Neural progenitor cell (in vitro differentiated cells): ENCODE results near the gene FRAS1. TPM values are rescaled to one million over a fixed set of nuclear protein-coding genes. Genes with fewer than 3 reads are reported as not detected.

ENCODE experiments used
- DNase-seq: peaks from one replicate; pipeline ENCODE4 v3.0.0-alpha.2; 2016; ENCODE audit warnings: low spot score
- H2AFZ ChIP-seq: fragments of 200-600 bp; sonication (generic); replicated peaks from 2 replicates; pipeline ENCODE4 v1.6.1; 2016; ENCODE audit warnings: antibody characterized with exemption
- H3F3A ChIP-seq: fragments of 200-600 bp; sonication (generic); 2 replicates; pipeline ENCODE4 v1.6.1; 2016; ENCODE audit warnings: antibody characterized with exemption, low read depth
- H3K27ac ChIP-seq: fragments of 200-600 bp; sonication (generic); 2 replicates; pipeline ENCODE4 v1.5.1; 2016; ENCODE audit warnings: mild to moderate bottlenecking
- H3K27me3 ChIP-seq: fragments of 200-600 bp; sonication (generic); 2 replicates; pipeline ENCODE4 v1.6.1; 2016; ENCODE audit warnings: mild to moderate bottlenecking, moderate library complexity
- H3K36me3 ChIP-seq: fragments of 200-600 bp; sonication (generic); 2 replicates; pipeline ENCODE4 v1.5.1; 2016
- H3K4me1 ChIP-seq: fragments of 200-600 bp; sonication (generic); 2 replicates; pipeline ENCODE4 v1.6.1; 2016; ENCODE audit warnings: mixed run types
- H3K4me2 ChIP-seq: fragments of 200-600 bp; sonication (generic); 2 replicates; pipeline ENCODE4 v1.6.1; 2016
- H3K4me3 ChIP-seq: fragments of 200-600 bp; sonication (generic); 2 replicates; pipeline ENCODE4 v1.5.1; 2016
- H3K79me2 ChIP-seq: fragments of 200-600 bp; sonication (generic); 2 replicates; pipeline ENCODE4 v1.6.1; 2016; ENCODE audit warnings: low read depth
- H3K9ac ChIP-seq: fragments of 200-600 bp; sonication (generic); 2 replicates; pipeline ENCODE4 v1.6.1; 2016
- H3K9me3 ChIP-seq: fragments of 200-600 bp; sonication (generic); 2 replicates; pipeline ENCODE4 v1.5.1; 2016; ENCODE audit warnings: low read depth
- H4K20me1 ChIP-seq: fragments of 200-600 bp; sonication (generic); 2 replicates; pipeline ENCODE4 v1.6.1; 2016; ENCODE audit warnings: low read depth
- H3K27ac Mint-ChIP-seq: 3 replicates; pipeline ENCODE4 v1.8.0; 2021; ENCODE audit warnings: mixed read lengths
- H3K27me3 Mint-ChIP-seq: 2 replicates; pipeline ENCODE4 v1.8.0; 2022; ENCODE audit warnings: low read depth, mild to moderate bottlenecking, inconsistent platforms, moderate library complexity, mixed read lengths; ENCODE audit not compliant: insufficient read depth
- H3K36me3 Mint-ChIP-seq: 3 replicates; pipeline ENCODE4 v1.8.0; 2021; ENCODE audit warnings: mixed read lengths
- H3K4me1 Mint-ChIP-seq: 3 replicates; pipeline ENCODE4 v1.8.0; 2021; ENCODE audit warnings: mixed read lengths
- H3K4me3 Mint-ChIP-seq: 3 replicates; pipeline ENCODE4 v1.8.0; 2021; ENCODE audit warnings: mild to moderate bottlenecking, moderate library complexity, mixed read lengths
- H3K9me3 Mint-ChIP-seq: 3 replicates; pipeline ENCODE4 v1.8.0; 2020; ENCODE audit warnings: mixed read lengths
- EZH2 ChIP-seq: fragments of 200-600 bp; sonication (generic); IDR thresholded peaks from 2 replicates; pipeline ENCODE4 v1.6.1; 2017; ENCODE audit warnings: antibody characterized with exemption, mild to moderate bottlenecking, moderate library complexity
- EZH2phosphoT487 ChIP-seq: fragments of 200-600 bp; sonication (generic); IDR thresholded peaks from 2 replicates; pipeline ENCODE4 v1.6.1; 2017; ENCODE audit warnings: antibody characterized with exemption
- total RNA-seq: library from RNA; depleted of rRNA; stranded (reverse); fragments of >200 nt; gene quantifications from 2 replicates; pipeline ENCODE4 v1.2.3, GENCODE V29; 2015; ENCODE audit warnings: low replicate concordance
- TF ChIP-seq, protein P1 (sequence below): fragments of 200-600 bp; sonication (generic); IDR thresholded peaks from 2 replicates; pipeline ENCODE4 v1.5.1; 2017; ENCODE audit warnings: antibody characterized with exemption, mild to moderate bottlenecking

The FRAS1 gene
- total RNA-seq, 1 donor from 2014 or later = 21.3 TPM

DNA sequence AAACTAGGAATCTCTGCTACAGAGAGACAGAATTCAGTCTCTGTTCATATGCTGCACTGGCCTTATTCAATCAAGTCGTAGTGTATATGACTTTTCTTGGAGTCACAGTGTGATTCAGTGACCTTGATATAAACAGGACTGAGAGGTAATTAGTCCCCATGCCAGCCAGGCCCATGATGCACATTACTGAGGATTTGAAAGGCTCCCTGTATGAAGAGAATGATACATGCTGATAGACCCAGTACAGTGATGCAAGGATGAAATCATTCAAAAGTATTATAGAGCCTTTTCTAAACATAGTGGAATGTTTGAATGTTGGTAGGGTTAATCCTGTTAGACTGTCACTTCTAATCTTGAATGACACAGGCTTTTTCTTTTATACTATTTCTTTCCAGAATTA, 528.5 kb downstream of the FRAS1 start:
- no peaks in the 10 kb centered on the region for H3K36me3 Mint-ChIP-seq
- Histone ChIP-seq H3K27me3 (no peaks in the 10 kb centered on the region), H3K79me2 (no peaks in the 10 kb centered on the region), H3K27ac (no peak overlapping the region), H3K4me3 (no peak overlapping the region), H3K36me3 (no peaks in the 10 kb centered on the region), H3K9me3 (no peaks in the 10 kb centered on the region), H3K4me2 (no peak overlapping the region), H3K4me1 (no peaks in the 10 kb centered on the region), H3F3A (no peaks in the 10 kb centered on the region), H2AFZ (no peak overlapping the region), H4K20me1 (no peaks in the 10 kb centered on the region), H3K9ac (no peak overlapping the region)
- peaks cover 3% of the 10 kb centered on the region for H3K27me3 Mint-ChIP-seq
- TF ChIP-seq EZH2phosphoT487 (no peak), EZH2 (no peak)
- TF ChIP-seq, protein P1, sequence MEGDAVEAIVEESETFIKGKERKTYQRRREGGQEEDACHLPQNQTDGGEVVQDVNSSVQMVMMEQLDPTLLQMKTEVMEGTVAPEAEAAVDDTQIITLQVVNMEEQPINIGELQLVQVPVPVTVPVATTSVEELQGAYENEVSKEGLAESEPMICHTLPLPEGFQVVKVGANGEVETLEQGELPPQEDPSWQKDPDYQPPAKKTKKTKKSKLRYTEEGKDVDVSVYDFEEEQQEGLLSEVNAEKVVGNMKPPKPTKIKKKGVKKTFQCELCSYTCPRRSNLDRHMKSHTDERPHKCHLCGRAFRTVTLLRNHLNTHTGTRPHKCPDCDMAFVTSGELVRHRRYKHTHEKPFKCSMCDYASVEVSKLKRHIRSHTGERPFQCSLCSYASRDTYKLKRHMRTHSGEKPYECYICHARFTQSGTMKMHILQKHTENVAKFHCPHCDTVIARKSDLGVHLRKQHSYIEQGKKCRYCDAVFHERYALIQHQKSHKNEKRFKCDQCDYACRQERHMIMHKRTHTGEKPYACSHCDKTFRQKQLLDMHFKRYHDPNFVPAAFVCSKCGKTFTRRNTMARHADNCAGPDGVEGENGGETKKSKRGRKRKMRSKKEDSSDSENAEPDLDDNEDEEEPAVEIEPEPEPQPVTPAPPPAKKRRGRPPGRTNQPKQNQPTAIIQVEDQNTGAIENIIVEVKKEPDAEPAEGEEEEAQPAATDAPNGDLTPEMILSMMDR = no peak
- no peak overlapping the region for H3K4me3 Mint-ChIP-seq
- DNase-seq = no peak
- no peaks in the 10 kb centered on the region for H3K9me3 Mint-ChIP-seq
- peaks cover 16% of the 10 kb centered on the region for H3K4me1 Mint-ChIP-seq
- H3K27ac Mint-ChIP-seq = no peak overlapping the region

DNA sequence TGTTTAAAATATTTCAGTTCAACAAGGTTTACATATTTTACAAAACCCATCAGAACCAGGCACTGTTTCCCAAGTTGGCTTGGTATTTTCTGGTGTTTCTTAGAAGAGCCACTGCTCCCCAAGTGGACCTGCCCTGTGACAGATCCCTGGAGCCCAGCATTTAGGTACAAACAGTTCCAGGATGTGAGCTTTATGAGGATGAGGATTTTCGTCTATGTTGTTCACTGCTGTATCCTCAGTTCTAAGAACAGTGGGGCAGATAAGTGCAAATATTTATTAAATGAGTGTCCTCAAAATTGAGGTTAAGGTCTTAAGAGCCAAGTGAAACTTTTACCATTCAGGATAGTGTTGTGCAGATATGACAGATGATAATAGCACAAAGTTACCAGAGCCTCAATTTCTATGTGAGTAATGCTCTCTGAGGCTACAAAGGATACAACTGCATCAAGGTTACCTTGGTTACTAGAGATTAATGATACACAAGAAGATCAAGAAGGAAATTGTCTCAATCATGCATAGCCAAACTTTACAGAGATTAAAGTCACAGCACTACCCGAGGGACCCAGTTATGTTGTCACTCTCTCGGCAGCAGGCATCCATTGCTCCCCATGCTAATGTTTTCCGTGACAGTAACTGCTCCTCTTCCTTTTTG, 531.9 kb downstream of the FRAS1 start:
- Histone ChIP-seq H3K4me2 (no peak overlapping the region), H4K20me1 (no peaks in the 10 kb centered on the region), H3K36me3 (no peaks in the 10 kb centered on the region), H3K79me2 (no peaks in the 10 kb centered on the region), H3K27me3 (no peaks in the 10 kb centered on the region), H3K9ac (no peak overlapping the region), H3K4me3 (no peak overlapping the region), H2AFZ (no peak overlapping the region), H3K27ac (no peak overlapping the region), H3K9me3 (no peaks in the 10 kb centered on the region), H3F3A (no peaks in the 10 kb centered on the region), H3K4me1 (no peaks in the 10 kb centered on the region)
- no peak for DNase-seq
- peaks cover 16% of the 10 kb centered on the region for H3K4me1 Mint-ChIP-seq
- no peak overlapping the region for H3K4me3 Mint-ChIP-seq
- H3K27ac Mint-ChIP-seq = no peak overlapping the region
- H3K36me3 Mint-ChIP-seq = peaks cover 2% of the 10 kb centered on the region
- no peak for TF ChIP-seq EZH2phosphoT487
- TF ChIP-seq, protein P1 = no peak
- TF ChIP-seq EZH2 = no peak
- peaks cover 3% of the 10 kb centered on the region for H3K27me3 Mint-ChIP-seq
- peaks cover 2% of the 10 kb centered on the region for H3K9me3 Mint-ChIP-seq

DNA sequence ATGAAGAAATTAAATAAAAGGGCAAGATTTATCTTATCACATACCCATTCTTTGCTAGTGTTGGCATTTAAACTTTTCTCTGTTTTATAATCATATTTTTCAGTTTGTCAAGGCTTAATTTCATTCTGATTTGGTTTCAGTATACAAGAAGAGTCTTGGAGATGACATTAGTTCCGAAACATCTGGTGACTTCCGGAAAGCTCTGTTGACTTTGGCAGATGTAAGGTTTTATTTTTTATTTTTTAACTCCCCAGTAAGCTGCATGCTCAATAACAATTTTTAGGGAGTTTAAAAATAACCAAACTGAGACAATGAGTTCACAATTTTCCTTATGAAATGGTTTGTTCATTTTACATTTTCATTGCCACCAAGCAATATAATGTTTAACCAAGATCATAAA, 534.3 kb downstream of the FRAS1 start:
- Histone ChIP-seq H3K4me2 (no peak overlapping the region), H3K4me3 (no peak overlapping the region), H3K9me3 (no peaks in the 10 kb centered on the region), H3F3A (no peaks in the 10 kb centered on the region), H3K4me1 (no peaks in the 10 kb centered on the region), H2AFZ (no peak overlapping the region), H3K27me3 (no peaks in the 10 kb centered on the region), H4K20me1 (no peaks in the 10 kb centered on the region), H3K36me3 (no peaks in the 10 kb centered on the region), H3K79me2 (no peaks in the 10 kb centered on the region), H3K9ac (no peak overlapping the region), H3K27ac (no peak overlapping the region)
- no peak overlapping the region for H3K27ac Mint-ChIP-seq
- no peak for TF ChIP-seq EZH2phosphoT487
- TF ChIP-seq, protein P1 = no peak
- TF ChIP-seq EZH2 = no peak
- H3K4me1 Mint-ChIP-seq = peaks cover 7% of the 10 kb centered on the region
- no peak for DNase-seq
- no peak overlapping the region for H3K4me3 Mint-ChIP-seq
- peaks cover 3% of the 10 kb centered on the region for H3K27me3 Mint-ChIP-seq
- peaks cover 2% of the 10 kb centered on the region for H3K9me3 Mint-ChIP-seq
- H3K36me3 Mint-ChIP-seq = peaks cover 2% of the 10 kb centered on the region
